ENCODE results near the gene CDC42BPA. TPM values are rescaled to one million over a fixed set of nuclear protein-coding genes. Genes with fewer than 3 reads are reported as not detected.

The CDC42BPA gene
- polyA plus RNA-seq, 1 donor (not counting 4 experiments of a cell fraction or from before 2014, with no cell fraction given), result 9.2 TPM

DNA sequence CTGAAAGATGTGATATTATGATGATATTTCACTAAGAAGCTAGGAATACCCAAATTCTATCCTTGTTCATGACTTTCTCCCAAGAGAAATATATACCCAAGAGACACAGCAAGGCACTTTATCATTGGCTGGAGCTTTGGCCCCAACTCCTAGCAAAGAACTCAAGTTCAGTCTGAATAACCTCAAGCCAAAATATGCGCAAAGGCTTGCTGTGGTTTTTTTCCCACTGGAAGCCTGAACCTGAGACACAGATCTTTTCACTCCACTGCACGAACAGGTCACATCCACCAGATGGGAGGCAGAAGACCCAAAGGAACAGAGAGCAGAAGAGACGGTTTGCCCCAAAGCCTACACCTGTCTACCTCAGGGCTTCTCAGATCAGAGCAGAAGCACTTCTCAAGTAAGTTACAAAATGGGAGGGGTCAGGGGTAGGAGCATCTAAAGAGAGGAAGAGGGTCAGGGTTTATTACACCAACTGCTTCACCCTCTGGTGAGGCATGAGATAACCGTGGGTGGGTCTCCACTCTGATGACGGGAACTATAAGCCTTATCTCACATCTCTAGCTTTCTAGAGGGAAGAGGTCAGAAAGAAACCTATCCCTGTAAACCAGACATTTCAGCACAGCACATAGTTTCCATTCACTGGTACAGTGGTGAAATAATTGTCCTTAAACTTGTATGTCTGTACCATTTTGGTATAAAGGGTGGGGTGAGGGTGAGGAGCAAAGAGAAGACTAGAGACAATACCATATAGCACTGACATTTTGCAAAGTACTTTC, 17.1 kb upstream of the CDC42BPA start:
- no peak for FAIRE-seq
- Histone ChIP-seq H4K20me1 (ENCODE audit: control insufficient read depth, extremely low read depth, insufficient read depth, low read length) (no peaks in the 10 kb centered on the region), H3K9ac (ENCODE audit: control insufficient read depth, extremely low read depth, insufficient read depth, low read length) (no peak overlapping the region), H2AFZ (ENCODE audit: control insufficient read depth, low read length) (no peak overlapping the region), H3K9me3 (ENCODE audit: control insufficient read depth, low read depth, low read length) (peaks cover 2% of the 10 kb centered on the region), H3K4me2 (ENCODE audit: control insufficient read depth, extremely low read depth, insufficient read depth, low read depth, low read length) (no peak overlapping the region), H3K36me3 (ENCODE audit: control insufficient read depth in 2 of 2, extremely low read depth in 1 of 2, insufficient read depth in 2 of 2, low read length in 2 of 2) (no peaks in the 10 kb centered on the region), H3K27ac (ENCODE audit: control insufficient read depth, insufficient read depth, low read length) (no peak overlapping the region), H3K9me1 (ENCODE audit: control insufficient read depth, extremely low read depth, insufficient read depth, low read length) (no peaks in the 10 kb centered on the region), H3K4me1 (ENCODE audit: control insufficient read depth, extremely low read depth, insufficient read depth, low read length) (peaks cover 2% of the 10 kb centered on the region), H3K79me2 (ENCODE audit: control insufficient read depth, insufficient read depth, low read length) (no peaks in the 10 kb centered on the region), H3K4me3 (ENCODE audit: control insufficient read depth in 2 of 3, extremely low read depth in 1 of 3, insufficient read depth in 2 of 3, low read depth in 1 of 3, low read length in 3 of 3) (no peak overlapping the region), H3K27me3 (ENCODE audit: control insufficient read depth, extremely low read depth, insufficient read depth, low read length) (no peaks in the 10 kb centered on the region)
- DNase-seq (ENCODE audit: low read depth, low spot score), result no peak
- TF ChIP-seq EZH2 (IDR thresholded peaks at IDR 0.05; ENCODE audit: low read length), result no peak
- TF ChIP-seq, protein P1, sequence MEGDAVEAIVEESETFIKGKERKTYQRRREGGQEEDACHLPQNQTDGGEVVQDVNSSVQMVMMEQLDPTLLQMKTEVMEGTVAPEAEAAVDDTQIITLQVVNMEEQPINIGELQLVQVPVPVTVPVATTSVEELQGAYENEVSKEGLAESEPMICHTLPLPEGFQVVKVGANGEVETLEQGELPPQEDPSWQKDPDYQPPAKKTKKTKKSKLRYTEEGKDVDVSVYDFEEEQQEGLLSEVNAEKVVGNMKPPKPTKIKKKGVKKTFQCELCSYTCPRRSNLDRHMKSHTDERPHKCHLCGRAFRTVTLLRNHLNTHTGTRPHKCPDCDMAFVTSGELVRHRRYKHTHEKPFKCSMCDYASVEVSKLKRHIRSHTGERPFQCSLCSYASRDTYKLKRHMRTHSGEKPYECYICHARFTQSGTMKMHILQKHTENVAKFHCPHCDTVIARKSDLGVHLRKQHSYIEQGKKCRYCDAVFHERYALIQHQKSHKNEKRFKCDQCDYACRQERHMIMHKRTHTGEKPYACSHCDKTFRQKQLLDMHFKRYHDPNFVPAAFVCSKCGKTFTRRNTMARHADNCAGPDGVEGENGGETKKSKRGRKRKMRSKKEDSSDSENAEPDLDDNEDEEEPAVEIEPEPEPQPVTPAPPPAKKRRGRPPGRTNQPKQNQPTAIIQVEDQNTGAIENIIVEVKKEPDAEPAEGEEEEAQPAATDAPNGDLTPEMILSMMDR (optimal IDR thresholded peaks at IDR 0.05 in 1 of 3, IDR thresholded peaks at IDR 0.05 in 1 of 3, conservative IDR thresholded peaks at IDR 0.05 in 1 of 3; ENCODE audit: extremely low read depth in 1 of 3, insufficient read depth in 2 of 3, low read length in 3 of 3), result no peak
- dilution Hi-C loops (cut with MboI; ENCODE audit: extremely low pct_ligation_motif_present, low sequenced_read_pairs), result no loop called here

DNA sequence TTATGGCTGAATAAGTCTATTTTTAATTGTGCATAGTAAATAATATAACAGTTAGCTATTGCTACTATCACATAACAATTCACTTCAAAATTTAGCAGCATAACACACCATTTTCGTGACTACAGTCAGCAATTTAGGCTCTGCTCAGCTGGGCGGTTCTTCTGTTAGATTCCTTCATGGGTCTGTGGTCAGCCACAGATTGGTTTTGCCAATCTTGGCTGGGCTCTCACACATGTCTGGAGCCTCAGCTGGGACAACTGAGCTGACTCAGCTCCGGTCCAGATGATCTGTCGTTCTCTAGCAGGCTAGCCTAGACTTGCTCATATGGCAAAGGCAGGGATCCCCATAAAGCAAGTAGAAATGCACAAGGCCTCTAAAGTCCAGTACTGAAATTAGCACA, 15.1 kb upstream of the CDC42BPA start:
- dilution Hi-C loops (cut with MboI; ENCODE audit: extremely low pct_ligation_motif_present, low sequenced_read_pairs), result no loop called here
- FAIRE-seq (peak; percentile 75), DNase-seq (ENCODE audit: low read depth, low spot score) (no peak)
- no peaks in the 10 kb centered on the region for H3K36me3 ChIP-seq (ENCODE audit: control insufficient read depth in 2 of 2, extremely low read depth in 1 of 2, insufficient read depth in 2 of 2, low read length in 2 of 2)
- no peaks in the 10 kb centered on the region for H4K20me1 ChIP-seq (ENCODE audit: control insufficient read depth, extremely low read depth, insufficient read depth, low read length)
- no peak overlapping the region for H3K4me3 ChIP-seq (ENCODE audit: control insufficient read depth in 2 of 3, extremely low read depth in 1 of 3, insufficient read depth in 2 of 3, low read depth in 1 of 3, low read length in 3 of 3)
- H3K9ac ChIP-seq (ENCODE audit: control insufficient read depth, extremely low read depth, insufficient read depth, low read length), result no peak overlapping the region
- H3K9me1 ChIP-seq (ENCODE audit: control insufficient read depth, extremely low read depth, insufficient read depth, low read length), result no peaks in the 10 kb centered on the region
- no peaks in the 10 kb centered on the region for H3K79me2 ChIP-seq (ENCODE audit: control insufficient read depth, insufficient read depth, low read length)
- H3K27me3 ChIP-seq (ENCODE audit: control insufficient read depth, extremely low read depth, insufficient read depth, low read length), result no peaks in the 10 kb centered on the region
- no peak overlapping the region for H3K27ac ChIP-seq (ENCODE audit: control insufficient read depth, insufficient read depth, low read length)
- H3K4me2 ChIP-seq (ENCODE audit: control insufficient read depth, extremely low read depth, insufficient read depth, low read depth, low read length), result no peak overlapping the region
- peaks cover 2% of the 10 kb centered on the region for H3K4me1 ChIP-seq (ENCODE audit: control insufficient read depth, extremely low read depth, insufficient read depth, low read length)
- peaks cover 2% of the 10 kb centered on the region for H3K9me3 ChIP-seq (ENCODE audit: control insufficient read depth, low read depth, low read length)
- TF ChIP-seq EZH2 (IDR thresholded peaks at IDR 0.05; ENCODE audit: low read length), result no peak
- TF ChIP-seq, protein P1 (optimal IDR thresholded peaks at IDR 0.05 in 1 of 3, IDR thresholded peaks at IDR 0.05 in 1 of 3, conservative IDR thresholded peaks at IDR 0.05 in 1 of 3; ENCODE audit: extremely low read depth in 1 of 3, insufficient read depth in 2 of 3, low read length in 3 of 3), result no peak
- peak overlapping the region; percentile 39 for H2AFZ ChIP-seq (ENCODE audit: control insufficient read depth, low read length)
